Epithelial cell of umbilical artery (primary cell): ENCODE data around the gene PSTK. TPM values are rescaled to one million over a fixed set of nuclear protein-coding genes. Genes with fewer than 3 reads are reported as not detected.

Source experiments
- total RNA-seq: library from RNA; depleted of rRNA; stranded (reverse); fragments of >200 nt; gene quantifications from 2 replicates; pipeline ENCODE4 v1.2.3, GENCODE V29; 2014

Gene PSTK, protein sequence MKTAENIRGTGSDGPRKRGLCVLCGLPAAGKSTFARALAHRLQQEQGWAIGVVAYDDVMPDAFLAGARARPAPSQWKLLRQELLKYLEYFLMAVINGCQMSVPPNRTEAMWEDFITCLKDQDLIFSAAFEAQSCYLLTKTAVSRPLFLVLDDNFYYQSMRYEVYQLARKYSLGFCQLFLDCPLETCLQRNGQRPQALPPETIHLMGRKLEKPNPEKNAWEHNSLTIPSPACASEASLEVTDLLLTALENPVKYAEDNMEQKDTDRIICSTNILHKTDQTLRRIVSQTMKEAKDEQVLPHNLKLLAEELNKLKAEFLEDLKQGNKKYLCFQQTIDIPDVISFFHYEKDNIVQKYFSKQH
- total RNA-seq, result 2.9 and 5.2 TPM in 2 replicates

DNA sequence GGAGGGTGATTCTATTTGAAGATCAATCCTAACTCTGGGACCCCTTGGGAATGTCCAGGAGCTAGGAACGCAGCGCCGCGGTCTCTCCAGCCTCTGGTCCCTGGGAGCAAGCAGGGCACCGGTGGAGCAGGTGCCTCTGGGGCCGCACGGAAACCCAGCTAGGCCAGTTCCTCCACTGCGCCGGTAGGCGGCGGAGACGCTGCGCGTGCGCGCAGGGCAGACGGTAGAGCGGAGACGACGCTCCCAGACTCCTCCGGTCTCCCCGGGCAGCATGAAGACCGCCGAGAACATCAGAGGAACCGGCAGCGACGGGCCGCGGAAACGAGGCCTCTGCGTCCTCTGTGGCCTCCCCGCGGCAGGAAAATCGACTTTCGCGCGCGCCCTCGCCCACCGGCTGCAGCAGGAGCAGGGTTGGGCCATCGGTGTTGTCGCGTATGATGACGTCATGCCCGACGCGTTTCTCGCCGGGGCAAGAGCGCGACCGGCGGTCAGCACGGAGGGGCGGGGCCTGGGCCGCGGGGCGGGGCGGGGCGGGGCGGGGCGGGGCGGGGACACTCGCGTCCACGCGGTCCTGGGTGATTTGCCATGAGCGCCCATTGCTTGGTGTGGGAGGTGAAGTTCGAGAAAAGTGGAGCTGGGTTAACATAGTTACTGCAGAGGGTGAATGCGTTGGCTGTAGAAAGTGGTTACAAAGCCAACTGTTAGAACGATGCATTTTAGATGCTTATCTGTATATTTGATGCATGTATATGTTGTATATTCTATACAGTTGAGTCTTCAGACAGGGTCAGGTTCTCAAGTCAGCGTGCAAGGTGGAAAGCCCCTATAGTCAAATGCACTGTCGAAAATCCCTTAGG, at the start of gene PSTK:
Gene PSTK (plus strand): TSS at position 193 of the 857 bp plus-strand sequence. CDS start 79 bp downstream, at position 272.

GRCh38 chr10:122953902-122954730, 26.1 kb upstream of the PSTK start, which contains the start of gene C10orf88:
Gene C10orf88 (minus strand): TSS chr10:122954227. CDS start chr10:122954178, 49 bp downstream.

GRCh38 chr10:123008355-123009104, 28.3 kb downstream of the PSTK start, which contains the start of the genes ACADSB and IKZF5:
Gene ACADSB (plus strand): TSS chr10:123009006. CDS start chr10:123009030, 24 bp downstream.
Gene IKZF5 (minus strand): TSS chr10:123008795. CDS start chr10:122998625, 10,170 bp downstream.

Other genes starting within 250 kb of the PSTK start
- gene CUZD1, start 134.5 kb upstream of the PSTK start, total RNA-seq, result 0.91 and 0.97 TPM in 2 replicates
- gene FAM24B, start 100.8 kb upstream of the PSTK start, total RNA-seq, result 7.5 and 12.2 TPM in 2 replicates
- not detected in 2 replicates for gene FAM24A, start 69.8 kb upstream of the PSTK start, total RNA-seq
- gene C10orf88, start 26.2 kb upstream of the PSTK start, total RNA-seq, result 12.3 and 13.2 TPM in 2 replicates
- 1.9 and 6.8 TPM in 2 replicates for gene IKZF5, start 28.4 kb downstream of the PSTK start, total RNA-seq
- 4.9 and 6.5 TPM in 2 replicates for gene ACADSB, start 28.6 kb downstream of the PSTK start, total RNA-seq
- not detected in 2 replicates for gene HMX3, start 155.6 kb downstream of the PSTK start, total RNA-seq
- not detected in 2 replicates for gene HMX2, start 167.7 kb downstream of the PSTK start, total RNA-seq
- 185 and 237 TPM in 2 replicates for gene BUB3, start 174.0 kb downstream of the PSTK start, total RNA-seq